Activated CD8-positive, alpha-beta memory T cell treated with anti-CD3 and anti-CD28 coated beads for 1 hour (primary cell): ENCODE measurements around the gene SNX5.

ENCODE experiments used
- DNase-seq, 2 donors: peaks; one replicate each; pipeline ENCODE4 v3.0.0-alpha.2; 2020; ENCODE audit warnings: low read depth in 1 of 2; ENCODE audit errors: extremely low read depth in 1 of 2

Gene SNX5

DNA sequence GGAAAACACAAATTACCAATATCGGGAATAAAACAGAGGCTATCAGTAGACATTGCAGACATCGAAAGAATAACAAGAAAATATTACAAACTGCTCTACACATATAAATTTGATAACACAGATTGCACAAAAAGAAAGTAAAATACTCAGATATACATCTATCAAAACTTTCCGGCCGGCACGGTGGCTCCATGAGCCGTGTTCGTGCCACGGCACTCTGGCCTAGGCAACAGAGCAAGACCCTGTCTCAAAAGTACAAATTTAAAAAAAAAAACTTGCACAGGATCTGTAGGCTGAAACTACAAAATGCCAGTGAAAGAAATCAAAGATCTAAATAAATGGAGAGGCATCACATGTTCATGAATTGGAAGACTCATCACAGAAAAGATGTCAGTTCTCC, 49.4 kb downstream of the SNX5 start:
- no peak for DNase-seq

DNA sequence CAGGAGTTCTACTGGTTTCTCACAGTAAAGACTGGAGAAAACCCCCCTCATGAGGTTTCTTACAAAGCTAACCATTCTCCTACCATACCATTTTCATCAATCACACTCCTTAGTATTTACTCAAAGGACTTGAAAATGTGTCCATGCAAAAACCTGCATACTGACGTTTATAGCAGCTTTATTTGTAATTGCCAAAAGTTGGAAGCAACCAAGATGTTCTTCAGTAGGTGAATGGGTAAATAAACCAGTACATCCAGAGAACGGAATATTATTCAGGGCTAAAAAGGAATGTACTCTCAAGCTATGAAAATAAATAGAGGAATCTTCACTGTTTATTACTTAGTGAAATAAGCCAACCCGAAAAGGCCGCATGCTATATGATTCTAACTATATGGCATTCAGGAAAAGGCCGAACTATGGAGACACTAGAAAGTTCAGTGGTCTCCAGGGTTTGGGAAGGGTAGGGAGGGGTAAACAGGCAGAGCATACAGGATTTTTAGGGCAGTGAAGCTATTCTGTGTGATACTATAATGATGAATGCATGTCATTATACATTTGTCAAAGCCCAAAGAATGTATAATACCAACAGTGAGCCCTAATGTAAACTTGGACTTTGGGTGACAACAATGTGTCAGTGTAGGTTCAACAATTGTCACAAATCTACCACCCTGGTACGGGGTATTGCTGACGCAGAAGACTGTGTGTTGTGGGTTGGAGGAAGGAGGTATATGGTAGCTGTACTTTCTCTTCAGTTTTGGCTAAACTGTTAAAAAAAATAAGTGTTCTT, 50.6 kb downstream of the SNX5 start:
- DNase-seq: no peak

DNA sequence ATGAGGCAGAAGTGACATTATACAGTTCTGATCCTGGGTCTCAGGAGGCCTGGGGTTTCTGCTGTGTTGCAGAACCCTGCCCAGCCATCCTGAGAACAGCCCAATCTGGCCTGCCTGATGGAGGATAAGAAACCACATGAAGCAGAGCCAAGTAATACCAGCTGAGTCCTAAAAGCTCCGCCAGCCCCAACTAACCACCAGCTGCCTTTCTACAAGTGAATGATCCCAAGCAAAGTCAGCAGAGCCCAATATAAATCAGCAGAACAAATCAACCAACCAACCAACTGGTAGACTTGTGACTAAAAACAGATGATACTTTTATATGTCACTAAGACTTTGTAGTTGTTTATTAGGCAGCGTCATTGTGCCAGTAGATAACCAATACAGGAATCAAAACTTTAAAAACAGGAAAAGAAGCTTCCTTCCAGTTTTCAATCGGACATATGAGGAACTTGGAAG, 52.1 kb downstream of the SNX5 start:
- no peak for DNase-seq

DNA sequence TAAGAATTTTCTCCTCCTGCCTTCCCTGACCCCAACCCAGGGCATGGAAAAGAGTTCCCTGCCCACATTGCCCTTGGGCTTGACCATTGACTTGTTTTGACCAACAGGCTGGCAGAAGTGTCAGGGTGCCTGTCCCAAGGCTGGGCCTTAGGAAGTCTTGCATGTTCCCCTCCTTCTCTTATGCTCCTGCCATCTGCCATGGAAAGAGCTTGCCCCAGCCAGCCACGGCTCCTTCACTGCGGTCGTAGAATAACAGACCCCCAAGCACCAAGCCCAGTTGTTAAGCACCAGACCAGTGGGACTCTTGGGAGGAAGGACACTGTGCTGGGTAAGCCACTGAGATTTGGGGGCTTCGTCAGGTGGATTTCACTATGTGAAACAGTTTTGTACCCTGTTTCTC, 53.6 kb downstream of the SNX5 start:
- DNase-seq: no peak

DNA sequence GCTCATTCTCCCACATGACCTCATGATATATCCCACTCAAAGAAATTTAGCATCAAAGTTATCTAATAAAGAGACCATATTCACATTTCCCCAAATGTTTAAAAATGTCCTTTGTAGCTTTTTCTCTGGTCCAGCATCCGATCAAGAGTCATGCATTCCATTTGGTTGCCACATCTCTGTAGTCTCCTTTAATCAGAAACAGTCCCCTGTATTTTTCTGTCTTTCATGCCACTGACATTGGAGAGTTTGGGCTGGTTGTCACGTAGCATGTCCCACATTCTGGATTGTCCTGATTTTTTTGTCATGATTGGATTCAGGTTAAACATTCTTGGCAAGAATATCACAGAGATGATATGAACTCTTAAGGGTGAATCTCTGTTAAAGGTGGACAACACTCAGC, 55.7 kb downstream of the SNX5 start:
- DNase-seq: no peak

DNA sequence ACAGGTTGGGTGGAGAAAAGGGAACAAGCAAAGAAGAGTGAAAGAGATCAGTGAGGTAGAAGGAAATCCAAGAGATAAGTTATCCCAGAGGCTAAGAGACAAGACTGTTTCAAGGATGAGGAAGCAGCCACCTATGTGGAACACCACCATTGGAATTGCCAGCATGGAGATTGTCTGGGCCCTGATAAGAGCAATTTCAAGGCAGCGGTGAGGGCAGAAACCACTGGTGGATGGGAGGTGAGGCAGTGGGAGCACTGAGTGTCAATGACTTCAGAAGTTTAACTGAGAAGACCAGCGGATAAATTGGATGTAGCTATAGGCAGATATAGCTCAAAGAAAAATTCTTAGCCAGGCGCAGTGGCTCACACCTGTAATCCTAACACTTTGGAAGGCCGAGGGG, 56.7 kb downstream of the SNX5 start:
- DNase-seq: no peak

DNA sequence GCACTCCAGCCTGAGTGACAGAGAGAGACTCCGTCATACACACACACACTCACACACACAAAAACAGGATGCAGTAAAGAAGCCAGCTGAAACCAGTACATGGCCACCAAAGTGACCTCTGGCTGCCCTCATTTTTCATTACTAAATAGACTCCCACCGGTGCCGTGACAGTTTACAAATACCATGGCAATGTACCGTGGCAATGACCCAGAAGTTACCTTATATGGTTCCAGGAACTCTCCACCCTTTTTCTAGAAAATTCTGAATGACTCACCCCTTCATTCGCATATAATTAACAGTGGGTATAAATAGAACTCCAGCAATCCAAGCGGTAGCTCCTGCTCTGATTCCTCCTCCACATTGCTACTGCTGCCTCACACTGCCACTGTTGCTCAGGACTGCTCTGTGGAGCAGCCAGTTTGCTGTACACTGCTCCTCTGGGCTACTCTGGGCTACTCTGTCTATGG, 57.7 kb downstream of the SNX5 start:
- no peak for DNase-seq

DNA sequence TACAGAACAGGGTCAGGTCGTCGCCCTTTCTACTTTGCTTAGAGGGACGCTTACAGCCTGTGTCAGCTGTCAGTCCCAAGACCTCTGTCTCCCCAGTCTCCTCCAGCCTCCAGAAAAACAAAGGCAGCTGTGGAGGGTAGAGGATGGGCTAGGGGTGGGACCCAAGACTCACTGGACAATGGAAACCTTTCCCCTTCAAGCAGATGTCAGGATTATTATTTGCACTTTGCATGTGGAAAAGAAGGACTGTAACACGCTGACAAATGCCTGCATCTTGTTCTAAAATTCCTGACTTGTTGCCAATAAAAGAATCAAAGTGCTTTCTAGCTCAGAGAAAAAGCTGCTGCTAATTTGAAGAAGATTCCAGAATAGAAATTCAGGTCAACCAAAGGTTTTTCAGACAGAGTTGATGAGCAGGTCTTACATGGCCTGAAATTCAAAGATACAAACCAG, 58.7 kb downstream of the SNX5 start:
- no peak for DNase-seq

DNA sequence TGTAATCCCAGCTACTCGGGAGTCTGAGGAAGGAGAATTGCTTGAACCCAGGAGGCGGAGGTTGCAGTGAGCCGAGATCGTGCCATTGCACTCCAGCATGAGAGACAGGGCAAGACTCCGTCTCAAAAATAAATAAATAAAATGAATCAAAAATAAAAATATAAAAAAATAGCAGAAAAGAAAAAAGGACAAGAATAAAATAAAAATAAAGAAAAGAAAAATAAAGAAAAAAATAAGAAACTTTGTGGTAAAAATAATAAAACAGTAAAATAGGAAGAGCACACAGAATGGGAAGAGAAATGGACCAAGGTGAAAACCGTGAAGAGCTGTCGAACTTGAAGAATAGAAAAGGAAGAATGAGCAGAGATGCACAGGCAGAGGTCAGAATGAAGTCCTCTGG, 63.0 kb downstream of the SNX5 start:
- no peak for DNase-seq

DNA sequence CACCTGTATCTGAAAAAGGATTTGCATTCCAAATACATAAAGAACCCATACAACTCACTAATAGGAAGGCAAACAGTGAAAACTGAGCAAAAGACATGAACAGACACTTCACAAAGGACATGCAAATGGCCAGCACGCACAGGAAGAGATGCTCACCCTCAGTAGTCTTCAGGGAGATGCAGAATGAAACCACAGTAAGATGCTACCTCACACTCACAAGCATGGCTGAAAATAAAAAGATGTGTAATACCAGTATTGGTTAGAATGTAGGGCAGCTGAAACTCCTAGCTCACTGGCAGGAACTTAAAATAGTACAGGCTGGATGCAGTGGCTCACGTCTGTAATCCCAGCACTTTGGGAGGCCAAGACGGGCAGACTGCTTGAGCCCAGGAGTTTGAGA, 64.6 kb downstream of the SNX5 start:
- DNase-seq: no peak

DNA sequence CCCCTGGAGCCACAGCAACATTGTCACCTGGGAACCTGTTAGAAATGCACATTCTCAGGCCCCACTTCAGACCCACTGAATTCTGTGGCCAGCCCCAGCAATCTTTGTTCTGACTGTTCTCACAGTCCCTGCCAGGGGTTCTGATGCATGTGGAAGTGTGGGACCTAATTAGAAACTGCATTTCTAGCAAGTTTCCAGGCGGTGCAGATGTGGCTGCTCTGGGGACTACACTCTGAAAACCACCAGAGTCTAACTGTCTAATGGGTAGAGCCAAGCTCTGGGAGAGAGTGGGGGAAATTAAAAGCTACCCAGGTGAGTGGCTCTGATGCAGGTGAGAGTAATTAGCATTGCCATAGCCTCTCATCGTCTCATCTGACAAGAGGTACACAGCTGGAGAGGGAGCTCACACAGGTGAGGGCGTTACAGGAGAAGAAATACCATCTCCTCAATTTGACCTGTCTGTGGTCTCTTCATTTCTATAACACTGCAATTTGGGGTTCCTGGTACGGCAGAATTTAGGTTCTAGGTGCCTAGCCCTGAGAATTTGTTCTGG, 66.0 kb downstream of the SNX5 start:
- DNase-seq: no peak

DNA sequence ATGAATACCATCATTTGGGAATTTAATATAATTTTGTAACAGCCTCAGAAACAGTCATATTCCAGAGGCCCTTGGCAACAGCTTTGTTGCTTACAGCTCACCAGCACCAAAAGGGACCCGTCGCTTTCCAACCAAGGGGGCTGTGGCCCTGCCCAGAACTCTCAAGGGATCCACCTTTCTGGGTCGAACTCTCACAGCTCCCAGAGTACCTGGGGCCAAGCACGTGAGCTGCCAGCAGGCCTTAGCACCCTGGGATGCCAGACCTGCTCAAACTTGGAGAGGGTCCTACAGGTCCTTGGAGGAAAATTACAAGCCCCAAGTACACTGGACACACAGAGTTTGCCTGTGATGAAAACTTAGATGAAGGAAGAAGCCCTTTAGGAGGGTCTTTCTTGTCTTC, 66.6 kb downstream of the SNX5 start:
- no peak for DNase-seq

DNA sequence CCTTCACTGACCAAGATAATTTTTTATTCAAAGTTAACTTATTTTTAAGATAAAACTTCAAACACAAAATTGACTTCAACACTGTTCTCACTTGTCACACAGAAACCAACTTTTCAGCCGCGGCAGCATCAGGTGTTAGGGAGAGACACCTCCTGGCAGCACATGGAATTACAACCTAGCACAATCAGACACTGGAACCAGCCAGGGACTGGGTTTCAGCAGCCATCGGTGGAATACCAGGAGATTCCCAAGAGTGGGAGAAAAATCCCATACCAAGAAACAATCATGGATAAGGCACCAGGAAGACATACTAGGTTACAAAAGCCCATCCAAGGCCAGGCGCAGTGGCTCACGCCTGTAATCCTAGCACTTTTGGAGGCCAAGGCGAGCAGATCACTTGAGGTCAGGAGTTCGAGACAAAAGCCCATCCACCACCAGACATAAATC, 70.0 kb downstream of the SNX5 start:
- DNase-seq: peak; percentile 11 to 42

DNA sequence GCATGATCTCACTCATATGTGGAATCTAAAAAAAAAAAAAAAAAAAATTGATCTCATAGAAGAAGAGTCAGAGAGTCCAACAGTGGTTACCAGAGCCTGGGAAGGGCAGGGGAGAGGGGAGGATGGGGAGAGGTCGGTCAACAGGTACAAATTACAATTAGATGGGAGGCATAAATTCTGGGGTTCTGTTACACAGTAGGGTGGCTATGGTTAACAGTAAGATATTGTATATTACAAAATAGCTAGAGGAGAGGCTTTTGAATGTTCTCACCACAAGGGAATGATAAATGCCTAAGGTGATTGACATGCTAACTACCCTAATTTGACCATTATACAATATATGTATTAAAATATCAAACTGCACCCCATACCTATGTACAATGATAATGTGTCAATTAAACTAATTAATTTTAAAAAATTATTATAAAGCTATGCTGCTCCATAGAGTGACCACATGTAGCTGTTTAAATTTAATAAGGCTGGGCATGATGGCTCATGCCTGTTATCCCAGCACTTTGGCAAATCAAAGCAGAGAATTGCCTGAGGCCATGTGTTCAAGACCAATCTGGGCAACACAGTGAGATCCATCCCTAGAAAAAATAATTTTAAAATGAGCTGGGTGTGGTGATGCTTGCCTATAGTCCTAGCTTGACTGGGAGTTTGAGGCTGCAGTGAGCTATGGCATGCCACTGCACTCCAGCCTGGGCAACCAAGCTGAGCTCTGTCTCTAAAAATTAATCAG, 70.9 kb downstream of the SNX5 start:
- no peak for DNase-seq

DNA sequence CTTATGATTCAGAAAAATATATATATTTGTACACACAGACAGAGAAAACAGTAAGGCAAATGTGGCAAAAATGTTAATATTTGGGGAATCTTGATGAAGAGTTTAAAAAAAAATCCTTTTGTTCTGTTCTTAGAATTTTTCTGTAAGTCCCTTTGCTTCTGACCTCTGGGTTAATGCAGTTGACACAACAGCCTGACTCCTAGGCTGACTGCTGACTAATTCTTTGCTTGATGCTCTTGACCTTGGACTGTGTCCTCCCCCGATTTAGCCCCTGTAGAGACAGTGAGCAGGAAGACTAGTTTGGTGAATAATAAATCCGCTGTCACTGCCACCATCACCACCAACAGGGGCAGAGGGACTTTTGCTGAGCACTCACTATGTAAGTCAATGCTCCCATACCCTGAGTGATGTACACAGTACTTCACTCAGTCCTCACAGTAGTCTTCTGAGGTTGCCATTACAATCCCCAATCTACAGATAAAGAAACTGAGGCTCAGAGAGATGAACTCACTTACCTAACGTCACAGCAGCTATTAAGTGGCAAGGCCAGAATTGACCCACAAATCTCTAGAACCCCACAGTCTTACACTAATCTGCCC, 71.7 kb downstream of the SNX5 start:
- no peak for DNase-seq

DNA sequence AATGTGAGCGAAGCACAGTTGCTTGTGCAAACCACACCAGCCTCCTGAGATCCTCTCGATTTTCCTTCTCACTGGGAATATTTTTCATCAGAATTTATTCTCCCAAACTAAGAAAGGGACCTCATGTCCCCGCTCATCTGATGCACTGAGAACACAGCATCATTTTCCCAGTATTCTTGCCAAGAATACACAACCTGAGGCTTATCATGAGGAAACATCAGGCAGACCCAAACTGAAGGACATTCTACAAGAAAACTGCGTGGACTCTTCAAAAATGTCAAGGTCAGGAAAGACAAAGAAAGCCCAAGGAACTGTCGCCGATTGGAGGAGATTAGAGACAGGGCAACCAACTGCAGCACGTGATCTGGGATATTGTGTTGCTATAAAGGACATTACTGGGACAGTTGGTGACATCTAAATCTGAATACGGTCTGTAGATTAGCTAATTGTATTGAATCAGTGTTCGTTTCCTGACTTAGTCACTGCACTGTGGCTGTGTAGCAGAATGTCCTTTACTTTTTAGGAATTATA, 72.3 kb downstream of the SNX5 start:
- DNase-seq: no peak

DNA sequence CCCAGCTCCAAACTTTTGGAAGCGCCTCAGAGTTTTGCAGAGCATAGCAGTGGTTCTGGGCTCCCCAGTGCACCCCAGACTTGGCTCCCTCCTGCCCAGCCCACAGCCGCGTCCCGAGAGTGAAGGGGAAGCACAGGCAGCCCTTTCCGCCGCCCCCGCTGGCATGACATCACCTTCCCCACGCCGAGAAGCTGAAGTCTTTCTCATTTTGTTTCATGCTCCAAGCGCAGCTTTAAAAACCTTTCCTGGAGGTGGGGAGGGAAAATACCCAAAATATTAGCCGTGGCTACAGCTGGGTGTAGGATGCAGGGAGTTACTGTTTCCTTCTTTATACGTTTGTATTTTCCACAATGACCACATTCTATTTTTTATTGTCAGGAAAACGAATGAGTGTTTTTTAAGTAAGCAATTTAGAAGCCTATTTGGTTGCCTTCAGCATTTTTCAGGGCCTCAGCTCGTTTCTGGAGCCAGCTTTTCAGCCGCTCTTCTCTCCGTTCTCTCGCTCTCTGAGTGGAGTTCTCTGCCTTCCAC, 72.9 kb downstream of the SNX5 start:
- DNase-seq: peak in 1 of 2 donors; percentile 16

DNA sequence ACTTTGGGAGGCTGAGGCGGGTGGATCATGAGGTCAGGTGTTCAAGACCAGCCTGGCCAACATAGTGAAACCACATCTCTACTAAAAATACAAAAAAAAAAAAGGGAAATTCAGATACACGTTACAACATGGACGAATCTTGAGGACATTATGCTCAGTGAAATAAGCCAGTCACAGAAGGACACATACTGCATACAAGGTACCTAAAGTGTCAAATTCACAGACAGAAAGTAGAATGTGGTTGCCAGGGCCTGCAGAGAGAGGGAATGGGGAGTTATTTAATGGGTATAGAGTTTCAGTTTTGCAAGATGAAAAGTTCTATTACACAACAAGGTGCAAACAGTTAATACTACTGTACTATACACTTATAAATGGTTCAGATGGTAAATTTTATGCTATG, 75.1 kb downstream of the SNX5 start:
- DNase-seq: no peak

DNA sequence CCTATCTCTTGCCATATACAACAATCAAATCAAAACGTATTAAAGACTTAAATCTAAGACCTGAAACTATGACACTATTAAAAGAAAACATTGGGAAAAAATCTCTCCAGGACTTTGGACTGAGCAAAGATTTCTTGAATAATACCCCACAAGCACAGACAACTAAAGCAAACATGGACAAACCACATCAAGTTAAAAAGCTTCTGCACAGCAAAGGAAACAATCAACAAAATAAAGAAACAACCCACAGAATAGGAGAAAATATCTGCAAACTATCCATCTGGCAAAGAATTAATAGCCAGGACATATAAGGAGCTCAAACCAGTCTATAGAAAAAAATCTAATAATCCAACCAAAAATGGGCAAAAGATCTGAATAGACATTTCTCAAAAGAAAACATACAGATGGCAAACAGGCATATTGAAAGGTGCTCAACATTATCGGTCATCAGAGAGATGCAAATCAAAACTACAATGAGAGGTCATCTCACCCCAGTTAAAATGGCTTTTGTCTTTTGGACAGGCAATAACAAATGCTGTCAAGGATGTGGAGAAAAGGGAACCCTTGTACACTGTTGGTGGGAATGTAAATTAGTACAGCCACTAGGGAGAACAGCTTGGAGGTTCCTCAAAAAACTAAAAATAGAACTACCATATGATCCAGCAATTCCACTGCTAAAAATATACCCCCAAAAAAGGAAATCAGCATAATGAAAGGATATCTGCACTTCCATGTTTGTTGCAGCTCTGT, 76.2 kb downstream of the SNX5 start:
- DNase-seq: no peak
